GM18502 (cell line): ENCODE results near the gene TFEB.
A peak's percentile ranks its signal among the peaks of the same experiment; 100 is the strongest.

Experiments
- ATAC-seq: cut with Tn5 transposase; IDR thresholded peaks from one replicate; pipeline ENCODE4 v1.9.1; 2021; ENCODE audit warnings: mild to moderate bottlenecking; ENCODE audit not compliant: unreplicated experiment, poor library complexity

The TFEB gene

GRCh38 chr6:41709375-41709774 lies 26.0 kb downstream of the TFEB start:
- no peak for ATAC-seq

GRCh38 chr6:41708856-41709255 lies 26.6 kb downstream of the TFEB start:
- no peak for ATAC-seq

- ATAC-seq: no peak
These were observed 27.7 kb downstream of the TFEB start for GRCh38 chr6:41707565-41708200.

GRCh38 chr6:41706876-41707564 lies 28.4 kb downstream of the TFEB start:
- ATAC-seq: no peak

GRCh38 chr6:41705996-41706835 lies 29.2 kb downstream of the TFEB start:
- peak; percentile 74 for ATAC-seq

- no peak for ATAC-seq
These were observed 30.0 kb downstream of the TFEB start for GRCh38 chr6:41705311-41705995.

GRCh38 chr6:41704656-41705310 lies 30.6 kb downstream of the TFEB start:
- ATAC-seq: no peak

GRCh38 chr6:41704028-41704427 lies 31.4 kb downstream of the TFEB start:
- ATAC-seq: no peak

- ATAC-seq: no peak
These were observed 32.5 kb downstream of the TFEB start for GRCh38 chr6:41702771-41703494.

GRCh38 chr6:41702089-41702745 lies 33.2 kb downstream of the TFEB start:
- no peak for ATAC-seq

GRCh38 chr6:41700463-41701347 lies 34.7 kb downstream of the TFEB start:
- no peak for ATAC-seq

- ATAC-seq: no peak
These were observed 36.3 kb downstream of the TFEB start for GRCh38 chr6:41699063-41699462.

- ATAC-seq: no peak
These were observed 37.3 kb downstream of the TFEB start for GRCh38 chr6:41697861-41698781.

- no peak for ATAC-seq
These were observed 38.6 kb downstream of the TFEB start for GRCh38 chr6:41696788-41697187.

- ATAC-seq: no peak
These were observed 39.6 kb downstream of the TFEB start for GRCh38 chr6:41695825-41696224.

- no peak for ATAC-seq
These were observed 40.4 kb downstream of the TFEB start for GRCh38 chr6:41694815-41695526.
